Brain microvascular endothelial cell (primary cell): ENCODE measurements around the gene HNF1B.

Experiments used
- DNase-seq: peaks from one replicate; pipeline ENCODE4 v3.0.0-alpha.2; 2020
- H3K27ac ChIP-seq: fragments of 250-450 bp; sonication (Bioruptor Pico); 2 replicates; pipeline ENCODE4 v1.5.1; 2020; ENCODE audit warnings: mild to moderate bottlenecking, moderate library complexity
- H3K27me3 ChIP-seq: fragments of 250-450 bp; sonication (Bioruptor Pico); replicated peaks from 2 replicates; pipeline ENCODE4 v1.5.1; 2020; ENCODE audit warnings: mild to moderate bottlenecking
- H3K36me3 ChIP-seq: fragments of 250-450 bp; sonication (Bioruptor Pico); replicated peaks from 2 replicates; pipeline ENCODE4 v1.5.1; 2020; ENCODE audit warnings: mild to moderate bottlenecking
- H3K4me3 ChIP-seq: 2 replicates; pipeline ENCODE4 v1.5.1; 2011; ENCODE audit warnings: low read depth, mild to moderate bottlenecking, control low read depth, low read length, moderate library complexity
- CTCF ChIP-seq: IDR thresholded peaks from 2 replicates; pipeline ENCODE4 v1.5.1; 2011; ENCODE audit warnings: low read depth, mild to moderate bottlenecking, moderate library complexity, low read length, control low read depth, inconsistent platforms; ENCODE audit errors: missing control alignments
- in situ Hi-C: cut with HindIII; loops from 2 replicates; pipeline ENCODE4 v1.10.0; 2017; ENCODE audit warnings: low sequenced_read_pairs, low pct_ligation_motif_present

Gene HNF1B

GRCh38 chr17:37671824-37672547, 72.9 kb downstream of the HNF1B start:
- in situ Hi-C loops: no loop called here
- H3K27ac ChIP-seq: peak overlapping the region; percentile 23
- H3K27me3 ChIP-seq: no peaks in the 10 kb centered on the region
- H3K36me3 ChIP-seq: no peaks in the 10 kb centered on the region
- H3K4me3 ChIP-seq: no peak overlapping the region
- TF ChIP-seq CTCF: no peak
- peak; percentile 74 for DNase-seq

DNA sequence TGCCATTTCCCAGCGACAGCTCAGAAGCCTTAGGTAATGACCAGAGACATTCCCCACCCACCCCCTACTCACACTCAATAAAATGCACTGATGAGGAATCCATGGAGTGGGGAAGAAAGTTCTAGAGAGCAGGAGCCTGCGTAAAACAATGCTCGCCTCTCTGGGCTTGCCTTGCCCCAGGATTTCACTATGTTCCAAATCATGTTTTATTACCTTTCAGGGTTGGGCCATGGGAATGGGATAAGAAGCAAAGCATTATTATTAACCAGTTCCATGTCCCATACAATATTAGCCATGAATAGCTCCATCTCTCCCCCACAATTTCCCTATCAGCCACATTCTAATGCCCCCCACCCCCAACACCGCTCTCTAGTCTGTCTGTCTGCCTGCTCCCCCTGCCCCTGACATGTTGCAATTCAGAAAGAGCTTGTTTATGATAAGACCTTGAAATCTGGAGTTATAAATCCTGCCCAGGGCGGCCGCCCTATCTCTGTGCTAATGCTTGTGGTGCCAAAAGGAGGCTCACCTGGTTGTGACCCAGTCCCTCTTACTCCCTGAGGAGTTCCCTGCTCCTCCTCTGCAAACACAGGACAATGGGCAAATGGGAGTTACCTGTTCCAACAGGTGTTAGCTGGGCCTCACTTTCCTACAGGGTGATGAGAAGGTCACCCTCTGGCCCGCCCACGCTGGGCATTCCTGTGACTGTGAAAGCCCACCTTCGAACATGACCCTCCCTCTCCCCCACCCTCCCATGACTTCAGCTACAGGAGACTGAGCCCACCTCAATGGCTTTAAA, 73.6 kb downstream of the HNF1B start:
- no peak for TF ChIP-seq CTCF
- Histone ChIP-seq H3K4me3 (no peak overlapping the region), H3K27ac (peak overlapping the region; percentile 23), H3K27me3 (no peaks in the 10 kb centered on the region), H3K36me3 (no peaks in the 10 kb centered on the region)
- no peak for DNase-seq
- in situ Hi-C loops: no loop called here

DNA sequence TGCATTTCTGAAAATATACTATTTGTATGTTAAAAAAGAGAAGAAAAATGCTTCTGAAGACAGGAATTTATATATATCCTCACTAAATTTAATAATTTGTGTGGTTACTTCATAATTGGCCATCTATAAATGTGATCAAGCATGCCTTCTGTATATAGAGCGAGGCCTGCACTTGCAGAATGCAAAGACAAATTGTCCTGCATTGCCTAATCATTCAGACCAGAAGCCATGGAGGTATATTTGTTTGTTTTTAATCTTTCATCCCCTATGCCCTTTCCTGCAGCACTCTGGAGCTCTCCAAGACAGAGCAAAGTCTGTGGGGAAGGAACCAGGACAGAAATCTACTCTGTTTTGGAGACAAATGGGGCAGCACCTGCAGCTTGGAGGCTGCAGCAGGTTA, 77.8 kb downstream of the HNF1B start:
- in situ Hi-C loops: no loop called here
- no peak for TF ChIP-seq CTCF
- Histone ChIP-seq H3K27ac (no peak overlapping the region), H3K4me3 (no peak overlapping the region), H3K36me3 (no peaks in the 10 kb centered on the region), H3K27me3 (no peaks in the 10 kb centered on the region)
- no peak for DNase-seq

DNA sequence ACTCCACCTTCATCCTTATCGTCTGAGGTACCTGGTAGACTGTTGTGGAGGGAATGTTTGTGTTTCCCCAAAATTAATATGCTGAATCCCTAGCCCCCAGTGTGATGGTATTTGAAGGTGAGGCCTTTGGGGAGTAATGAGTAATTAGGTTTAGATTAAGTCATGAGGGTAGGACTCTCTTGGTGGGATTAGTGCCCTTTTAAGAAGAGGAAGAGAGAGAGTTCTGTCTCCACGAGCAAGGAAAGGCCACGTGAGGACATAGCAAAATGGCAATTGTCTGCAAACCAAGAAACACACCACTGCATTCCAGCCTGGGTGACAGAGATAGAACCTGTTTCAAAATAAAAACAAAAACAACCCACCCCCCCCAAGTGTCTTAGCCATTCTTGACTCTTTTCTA, 80.6 kb downstream of the HNF1B start:
- Histone ChIP-seq H3K27me3 (no peaks in the 10 kb centered on the region), H3K4me3 (no peak overlapping the region), H3K36me3 (no peaks in the 10 kb centered on the region), H3K27ac (no peak overlapping the region)
- in situ Hi-C loops: no loop called here
- no peak for TF ChIP-seq CTCF
- no peak for DNase-seq

GRCh38 chr17:37662353-37662752, 82.5 kb downstream of the HNF1B start:
- in situ Hi-C loops: no loop called here
- TF ChIP-seq CTCF: no peak
- no peak overlapping the region for H3K27ac ChIP-seq
- no peaks in the 10 kb centered on the region for H3K36me3 ChIP-seq
- no peak for DNase-seq
- no peaks in the 10 kb centered on the region for H3K27me3 ChIP-seq
- no peak overlapping the region for H3K4me3 ChIP-seq
